ENCODE measurements around the gene C16orf78. TPM values are rescaled to one million over a fixed set of nuclear protein-coding genes. Genes with fewer than 3 reads are reported as not detected.
A peak's percentile ranks its signal among the peaks of the same experiment; 100 is the strongest.

Gene C16orf78
- polyA plus RNA-seq, 1 donor (not counting 4 experiments of a cell fraction or from before 2014, with no cell fraction given): not detected

DNA sequence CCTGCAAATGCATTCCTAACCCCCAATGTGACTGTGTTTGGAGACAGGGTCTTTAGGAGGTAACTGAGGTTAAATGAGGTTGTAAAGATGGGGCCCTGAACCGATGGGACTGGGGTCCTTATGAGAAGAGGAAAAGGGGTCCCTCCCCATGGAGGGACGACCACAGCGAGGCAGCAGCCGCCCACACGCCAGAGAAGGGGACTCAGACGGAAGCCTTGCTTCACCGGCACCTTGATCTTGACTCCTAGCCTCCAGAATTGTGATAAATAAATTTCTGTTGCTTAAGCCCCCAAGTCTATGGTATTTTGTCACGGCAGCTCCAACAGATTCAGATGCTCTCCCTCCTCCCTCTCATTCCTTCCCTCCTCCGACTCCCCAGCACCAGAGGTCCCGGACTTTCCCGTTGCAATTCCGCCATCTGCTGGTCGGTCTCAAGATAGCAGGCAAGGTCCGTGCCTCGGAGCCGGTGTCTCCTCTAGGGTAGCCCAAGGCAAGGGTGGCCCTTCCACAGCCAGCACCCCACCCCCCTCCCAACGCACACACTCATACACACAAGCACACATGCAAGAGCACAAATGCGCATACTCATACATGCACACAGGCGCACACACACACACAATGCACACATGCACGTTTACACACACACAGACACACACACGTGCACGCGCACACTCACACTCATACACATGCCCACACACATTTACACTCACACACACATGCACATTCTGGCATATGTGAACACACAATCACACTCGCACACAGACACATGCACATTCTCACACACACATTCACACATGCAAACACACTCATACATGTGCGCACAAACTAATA is 23.1 kb upstream of the C16orf78 start:
- Histone ChIP-seq H3K27me3 (ENCODE audit: control insufficient read depth, extremely low read depth, insufficient read depth, low read length) (no peaks in the 10 kb centered on the region), H2AFZ (ENCODE audit: control insufficient read depth, low read length) (no peak overlapping the region), H3K4me3 (ENCODE audit: control insufficient read depth in 2 of 3, extremely low read depth in 1 of 3, insufficient read depth in 2 of 3, low read depth in 1 of 3, low read length in 3 of 3) (no peak overlapping the region), H3K4me1 (ENCODE audit: control insufficient read depth, extremely low read depth, insufficient read depth, low read length) (no peaks in the 10 kb centered on the region), H3K9ac (ENCODE audit: control insufficient read depth, extremely low read depth, insufficient read depth, low read length) (no peak overlapping the region), H3K4me2 (ENCODE audit: control insufficient read depth, extremely low read depth, insufficient read depth, low read depth, low read length) (no peak overlapping the region), H3K9me1 (ENCODE audit: control insufficient read depth, extremely low read depth, insufficient read depth, low read length) (no peaks in the 10 kb centered on the region), H3K9me3 (ENCODE audit: control insufficient read depth, low read depth, low read length) (no peaks in the 10 kb centered on the region), H3K36me3 (ENCODE audit: control insufficient read depth in 2 of 2, extremely low read depth in 1 of 2, insufficient read depth in 2 of 2, low read length in 2 of 2) (no peaks in the 10 kb centered on the region), H3K79me2 (ENCODE audit: control insufficient read depth, insufficient read depth, low read length) (no peaks in the 10 kb centered on the region), H3K27ac (ENCODE audit: control insufficient read depth, insufficient read depth, low read length) (no peak overlapping the region), H4K20me1 (ENCODE audit: control insufficient read depth, extremely low read depth, insufficient read depth, low read length) (no peaks in the 10 kb centered on the region)
- TF ChIP-seq EZH2 (IDR thresholded peaks at IDR 0.05; ENCODE audit: low read length): no peak
- TF ChIP-seq, protein P1, sequence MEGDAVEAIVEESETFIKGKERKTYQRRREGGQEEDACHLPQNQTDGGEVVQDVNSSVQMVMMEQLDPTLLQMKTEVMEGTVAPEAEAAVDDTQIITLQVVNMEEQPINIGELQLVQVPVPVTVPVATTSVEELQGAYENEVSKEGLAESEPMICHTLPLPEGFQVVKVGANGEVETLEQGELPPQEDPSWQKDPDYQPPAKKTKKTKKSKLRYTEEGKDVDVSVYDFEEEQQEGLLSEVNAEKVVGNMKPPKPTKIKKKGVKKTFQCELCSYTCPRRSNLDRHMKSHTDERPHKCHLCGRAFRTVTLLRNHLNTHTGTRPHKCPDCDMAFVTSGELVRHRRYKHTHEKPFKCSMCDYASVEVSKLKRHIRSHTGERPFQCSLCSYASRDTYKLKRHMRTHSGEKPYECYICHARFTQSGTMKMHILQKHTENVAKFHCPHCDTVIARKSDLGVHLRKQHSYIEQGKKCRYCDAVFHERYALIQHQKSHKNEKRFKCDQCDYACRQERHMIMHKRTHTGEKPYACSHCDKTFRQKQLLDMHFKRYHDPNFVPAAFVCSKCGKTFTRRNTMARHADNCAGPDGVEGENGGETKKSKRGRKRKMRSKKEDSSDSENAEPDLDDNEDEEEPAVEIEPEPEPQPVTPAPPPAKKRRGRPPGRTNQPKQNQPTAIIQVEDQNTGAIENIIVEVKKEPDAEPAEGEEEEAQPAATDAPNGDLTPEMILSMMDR (optimal IDR thresholded peaks at IDR 0.05 in 1 of 3, IDR thresholded peaks at IDR 0.05 in 1 of 3, conservative IDR thresholded peaks at IDR 0.05 in 1 of 3; ENCODE audit: extremely low read depth in 1 of 3, insufficient read depth in 2 of 3, low read length in 3 of 3): peak; percentile 74 to 87 (median 84)
- DNase-seq (ENCODE audit: low read depth, low spot score): no peak
- dilution Hi-C loops (cut with MboI; ENCODE audit: extremely low pct_ligation_motif_present, low sequenced_read_pairs): no loop called here
- no peak for FAIRE-seq

DNA sequence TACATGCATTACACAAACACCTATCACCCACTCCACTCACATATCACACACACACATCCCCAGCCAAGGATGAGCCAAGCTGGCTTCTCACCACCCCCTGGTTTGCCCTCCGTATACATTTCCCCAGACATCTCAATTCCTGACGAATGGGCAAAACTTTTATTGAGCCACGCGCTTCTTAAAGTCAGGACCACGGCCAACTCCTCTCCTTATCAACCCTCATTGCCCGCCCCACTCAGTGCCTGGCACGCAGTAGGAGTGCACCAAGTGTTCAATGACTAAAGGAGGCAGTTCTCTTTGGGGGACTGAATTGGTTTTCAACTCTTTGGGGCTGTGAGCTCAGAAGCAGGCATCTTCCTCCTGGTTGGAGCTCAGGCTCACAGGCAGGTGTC is 22.5 kb upstream of the C16orf78 start:
- H3K4me3 ChIP-seq (ENCODE audit: control insufficient read depth in 2 of 3, extremely low read depth in 1 of 3, insufficient read depth in 2 of 3, low read depth in 1 of 3, low read length in 3 of 3): no peak overlapping the region
- no peak overlapping the region for H3K9ac ChIP-seq (ENCODE audit: control insufficient read depth, extremely low read depth, insufficient read depth, low read length)
- dilution Hi-C loops (cut with MboI; ENCODE audit: extremely low pct_ligation_motif_present, low sequenced_read_pairs): no loop called here
- H2AFZ ChIP-seq (ENCODE audit: control insufficient read depth, low read length): no peak overlapping the region
- no peaks in the 10 kb centered on the region for H3K4me1 ChIP-seq (ENCODE audit: control insufficient read depth, extremely low read depth, insufficient read depth, low read length)
- H3K79me2 ChIP-seq (ENCODE audit: control insufficient read depth, insufficient read depth, low read length): no peaks in the 10 kb centered on the region
- DNase-seq (ENCODE audit: low read depth, low spot score) (no peak), FAIRE-seq (no peak)
- H3K27ac ChIP-seq (ENCODE audit: control insufficient read depth, insufficient read depth, low read length): no peak overlapping the region
- TF ChIP-seq EZH2 (IDR thresholded peaks at IDR 0.05; ENCODE audit: low read length): no peak
- TF ChIP-seq, protein P1 (optimal IDR thresholded peaks at IDR 0.05 in 1 of 3, IDR thresholded peaks at IDR 0.05 in 1 of 3, conservative IDR thresholded peaks at IDR 0.05 in 1 of 3; ENCODE audit: extremely low read depth in 1 of 3, insufficient read depth in 2 of 3, low read length in 3 of 3): no peak
- H3K9me3 ChIP-seq (ENCODE audit: control insufficient read depth, low read depth, low read length): no peaks in the 10 kb centered on the region
- H3K9me1 ChIP-seq (ENCODE audit: control insufficient read depth, extremely low read depth, insufficient read depth, low read length): no peaks in the 10 kb centered on the region
- H3K27me3 ChIP-seq (ENCODE audit: control insufficient read depth, extremely low read depth, insufficient read depth, low read length): no peaks in the 10 kb centered on the region
- no peak overlapping the region for H3K4me2 ChIP-seq (ENCODE audit: control insufficient read depth, extremely low read depth, insufficient read depth, low read depth, low read length)
- no peaks in the 10 kb centered on the region for H4K20me1 ChIP-seq (ENCODE audit: control insufficient read depth, extremely low read depth, insufficient read depth, low read length)
- H3K36me3 ChIP-seq (ENCODE audit: control insufficient read depth in 2 of 2, extremely low read depth in 1 of 2, insufficient read depth in 2 of 2, low read length in 2 of 2): no peaks in the 10 kb centered on the region

All from keratinocyte (primary cell).